ENCODE results near the gene RUNX2. TPM values are rescaled to one million over a fixed set of nuclear protein-coding genes. Genes with fewer than 3 reads are reported as not detected.

Gene RUNX2
- total and polyA plus RNA-seq, 10 of the 15 experiments (the other 5 are each of a cell fraction or from before 2014, with no cell fraction given) = 0.01 to 0.77 (median 0.15) TPM; not detected in 3

GRCh38 chr6:45351076-45351475 lies 22.9 kb downstream of the RUNX2 start (continued):
- TF ChIP-seq MLLT1 (IDR thresholded peaks at IDR 0.05) (no peak), STAT1 (conservative IDR thresholded peaks at IDR 0.05) (no peak), SMC3 (IDR thresholded peaks at IDR 0.05; ENCODE audit: borderline replicate concordance, low read length) (no peak), ZBTB40 (IDR thresholded peaks at IDR 0.05; ENCODE audit: borderline replicate concordance) (no peak), NR2C1 (IDR thresholded peaks at IDR 0.05) (no peak), MXI1 (IDR thresholded peaks at IDR 0.05; ENCODE audit: low read depth, low read length) (no peak), TARDBP (IDR thresholded peaks at IDR 0.05; ENCODE audit: borderline replicate concordance) (no peak)

- Histone ChIP-seq H3K36me3 (ENCODE audit: control insufficient read depth in 2 of 2, insufficient read depth in 2 of 2, low read length in 1 of 2) (no peaks in the 10 kb centered on the region), H3K27me3 (replicated peaks in 1 of 2; ENCODE audit: control insufficient read depth in 2 of 2, insufficient read depth in 2 of 2, low read length in 1 of 2) (no peaks in the 10 kb centered on the region), H3K79me2 (ENCODE audit: control insufficient read depth, insufficient read depth, low read length) (no peaks in the 10 kb centered on the region), H3K9ac (ENCODE audit: control insufficient read depth, insufficient read depth, low read length) (no peak overlapping the region), H3K4me1 (ENCODE audit: control insufficient read depth, insufficient read depth, low read length) (no peaks in the 10 kb centered on the region), H3K4me3 (no peak overlapping the region), H3K27ac (ENCODE audit: control insufficient read depth, insufficient read depth) (no peak overlapping the region), H4K20me1 (ENCODE audit: control insufficient read depth, insufficient read depth) (no peaks in the 10 kb centered on the region), H3K9me3 (replicated peaks; ENCODE audit: control insufficient read depth, insufficient read depth, low read length) (no peaks in the 10 kb centered on the region), H2AFZ (ENCODE audit: control insufficient read depth, low read depth, low read length) (no peak overlapping the region), H3K4me2 (ENCODE audit: control insufficient read depth, insufficient read depth) (no peak overlapping the region)
- FAIRE-seq (no peak), DNase-seq (ENCODE audit: low read depth, low spot score) (no peak), ATAC-seq (no peak)
- no TSS peak for BruUV-seq (replicated peaks)
- in situ Hi-C loops (cut with MboI) = no loop called here
- WGBS (ENCODE audit: insufficient coverage, insufficient replicate concordance, low lambda C conversion rate, missing lambda C conversion rate) = 22% methylated on average over 1 of the region's 1 CpG
- RAD21 ChIA-PET (ENCODE audit: unreplicated experiment) = interaction anchor here (0.9 kb wide), 1 partner anchor 363 kb away, joined by 3 read pairs; no protein-coding TSS in a partner anchor
- CTCF ChIA-PET = interaction anchor here (1.0 kb wide), 1 partner anchor 23 kb away, joined by 4 read pairs; the partner anchor contains the start of gene RUNX2
- intact Hi-C loops (cut with micrococcal nuclease; ENCODE audit: unreplicated experiment) = no loop called here
- SMC1A ChIA-PET (ENCODE audit: uncharacterized antibody, unreplicated experiment) = interaction anchor here (1.0 kb wide), 1 partner anchor 14 kb away, joined by 4 read pairs; no protein-coding TSS in a partner anchor
- TF ChIP-seq SRF (IDR thresholded peaks at IDR 0.05; ENCODE audit: low read depth in 2 of 2, low read length in 2 of 2) = no peak
- no peak for TF ChIP-seq LARP7 (IDR thresholded peaks at IDR 0.05)
- TF ChIP-seq SMAD1 (IDR thresholded peaks at IDR 0.05; ENCODE audit: low read depth, partially characterized antibody) = no peak
- TF ChIP-seq POLR2A (IDR thresholded peaks at IDR 0.05; ENCODE audit: low read depth, low read length) = no peak
- no peak for TF ChIP-seq EZH2 (IDR thresholded peaks at IDR 0.05; ENCODE audit: borderline replicate concordance, control insufficient read depth, low read depth, low read length)
- TF ChIP-seq ASH2L (IDR thresholded peaks at IDR 0.05; ENCODE audit: borderline replicate concordance, low read depth) = no peak
- TF ChIP-seq TCF3 (IDR thresholded peaks at IDR 0.05; ENCODE audit: borderline replicate concordance, insufficient read depth, low read depth, low read length) = no peak
- TF ChIP-seq NFYA (IDR thresholded peaks at IDR 0.05; ENCODE audit: borderline replicate concordance, low read depth, low read length) = no peak
- TF ChIP-seq ZNF207 (IDR thresholded peaks at IDR 0.05; ENCODE audit: borderline replicate concordance) = no peak
- no peak for TF ChIP-seq ELK1 (IDR thresholded peaks at IDR 0.05; ENCODE audit: low read depth, low read length)
- TF ChIP-seq NFIC (IDR thresholded peaks at IDR 0.05; ENCODE audit: low read depth, low read length) = no peak
- POLR2A ChIA-PET = no interaction called here
Observed at GRCh38 chr6:45351667-45352066, 23.5 kb downstream of the RUNX2 start.
